Epithelial cell of esophagus (primary cell): ENCODE results near the gene PATL1.

Experiments
- DNase-seq: peaks from one replicate; pipeline ENCODE4 v3.0.0; 2010; ENCODE audit warnings: low read depth
- H3K4me3 ChIP-seq: 2 replicates; pipeline ENCODE4 v1.5.1; 2011; ENCODE audit warnings: mild to moderate bottlenecking, low read length, control low read depth
- TF ChIP-seq, protein P1 (sequence below): IDR thresholded peaks from 2 replicates; pipeline ENCODE4 v1.5.1; 2011; ENCODE audit warnings: low read depth, mild to moderate bottlenecking, low read length, control low read depth, inconsistent platforms; ENCODE audit not compliant: insufficient read depth; ENCODE audit errors: missing control alignments

The PATL1 gene, protein sequence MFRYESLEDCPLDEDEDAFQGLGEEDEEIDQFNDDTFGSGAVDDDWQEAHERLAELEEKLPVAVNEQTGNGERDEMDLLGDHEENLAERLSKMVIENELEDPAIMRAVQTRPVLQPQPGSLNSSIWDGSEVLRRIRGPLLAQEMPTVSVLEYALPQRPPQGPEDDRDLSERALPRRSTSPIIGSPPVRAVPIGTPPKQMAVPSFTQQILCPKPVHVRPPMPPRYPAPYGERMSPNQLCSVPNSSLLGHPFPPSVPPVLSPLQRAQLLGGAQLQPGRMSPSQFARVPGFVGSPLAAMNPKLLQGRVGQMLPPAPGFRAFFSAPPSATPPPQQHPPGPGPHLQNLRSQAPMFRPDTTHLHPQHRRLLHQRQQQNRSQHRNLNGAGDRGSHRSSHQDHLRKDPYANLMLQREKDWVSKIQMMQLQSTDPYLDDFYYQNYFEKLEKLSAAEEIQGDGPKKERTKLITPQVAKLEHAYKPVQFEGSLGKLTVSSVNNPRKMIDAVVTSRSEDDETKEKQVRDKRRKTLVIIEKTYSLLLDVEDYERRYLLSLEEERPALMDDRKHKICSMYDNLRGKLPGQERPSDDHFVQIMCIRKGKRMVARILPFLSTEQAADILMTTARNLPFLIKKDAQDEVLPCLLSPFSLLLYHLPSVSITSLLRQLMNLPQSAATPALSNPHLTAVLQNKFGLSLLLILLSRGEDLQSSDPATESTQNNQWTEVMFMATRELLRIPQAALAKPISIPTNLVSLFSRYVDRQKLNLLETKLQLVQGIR

DNA sequence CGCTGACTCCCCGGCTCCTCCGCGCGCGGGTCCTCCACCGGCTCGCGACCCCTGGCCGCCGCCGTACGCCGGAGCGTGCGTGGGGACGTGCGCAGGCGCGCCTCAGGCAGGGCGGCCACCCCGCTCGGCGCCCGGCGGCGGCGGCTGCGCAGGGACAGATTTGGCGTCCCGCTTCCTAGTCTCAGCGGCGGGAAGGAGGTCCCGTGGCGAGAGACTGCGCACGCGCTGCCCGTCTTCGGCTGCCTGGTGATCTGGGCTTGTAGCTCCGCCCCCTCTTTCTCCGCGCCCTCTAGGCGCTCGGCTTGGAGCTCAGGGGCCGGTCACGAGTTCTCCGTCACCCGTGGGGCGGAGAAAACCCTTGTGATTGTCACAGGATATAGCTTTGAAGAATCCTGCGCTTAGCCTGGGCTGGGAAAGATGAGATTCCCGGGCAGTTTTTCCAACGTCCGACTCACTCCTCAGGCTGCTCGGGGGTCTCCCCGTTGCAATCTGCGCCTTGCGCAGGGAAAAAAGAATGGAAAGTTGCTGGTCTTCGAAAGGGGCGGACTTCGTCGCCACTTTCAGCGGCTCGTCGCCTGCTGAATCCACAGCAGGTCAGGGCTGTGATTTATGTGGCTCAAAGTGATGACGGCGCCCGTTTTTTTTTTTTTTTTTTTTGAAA is at the start of gene PATL1:
Gene PATL1 (minus strand): TSS at position 88 of the 661 bp plus-strand sequence. CDS start 142 bp downstream, outside the sequence.
- H3K4me3 ChIP-seq = peak within 1 kb of the TSS; percentile 80
- DNase-seq = peak; percentile 99
- TF ChIP-seq, protein P1, sequence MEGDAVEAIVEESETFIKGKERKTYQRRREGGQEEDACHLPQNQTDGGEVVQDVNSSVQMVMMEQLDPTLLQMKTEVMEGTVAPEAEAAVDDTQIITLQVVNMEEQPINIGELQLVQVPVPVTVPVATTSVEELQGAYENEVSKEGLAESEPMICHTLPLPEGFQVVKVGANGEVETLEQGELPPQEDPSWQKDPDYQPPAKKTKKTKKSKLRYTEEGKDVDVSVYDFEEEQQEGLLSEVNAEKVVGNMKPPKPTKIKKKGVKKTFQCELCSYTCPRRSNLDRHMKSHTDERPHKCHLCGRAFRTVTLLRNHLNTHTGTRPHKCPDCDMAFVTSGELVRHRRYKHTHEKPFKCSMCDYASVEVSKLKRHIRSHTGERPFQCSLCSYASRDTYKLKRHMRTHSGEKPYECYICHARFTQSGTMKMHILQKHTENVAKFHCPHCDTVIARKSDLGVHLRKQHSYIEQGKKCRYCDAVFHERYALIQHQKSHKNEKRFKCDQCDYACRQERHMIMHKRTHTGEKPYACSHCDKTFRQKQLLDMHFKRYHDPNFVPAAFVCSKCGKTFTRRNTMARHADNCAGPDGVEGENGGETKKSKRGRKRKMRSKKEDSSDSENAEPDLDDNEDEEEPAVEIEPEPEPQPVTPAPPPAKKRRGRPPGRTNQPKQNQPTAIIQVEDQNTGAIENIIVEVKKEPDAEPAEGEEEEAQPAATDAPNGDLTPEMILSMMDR = no peak

DNA sequence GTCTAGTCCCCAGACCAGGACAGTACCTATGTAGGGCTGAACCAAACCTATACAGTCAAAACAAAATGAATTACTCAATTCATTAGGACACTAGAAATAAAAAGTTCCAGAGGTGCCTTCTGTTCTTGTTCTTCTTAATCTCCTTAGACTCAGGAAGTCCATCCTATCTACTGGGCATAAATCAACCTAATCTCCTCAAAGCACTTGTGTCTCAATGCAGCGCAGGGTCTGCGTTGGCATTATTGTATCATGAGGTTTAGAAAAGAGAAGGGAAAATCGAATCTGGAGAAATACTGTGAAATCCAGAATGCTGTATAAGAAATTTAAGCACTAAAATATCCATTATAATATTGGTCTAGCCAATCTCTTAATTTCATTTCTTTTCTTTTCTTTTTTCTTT is 47.2 kb upstream of the PATL1 start:
- no peak overlapping the region for H3K4me3 ChIP-seq
- TF ChIP-seq, protein P1 = no peak
- no peak for DNase-seq

DNA sequence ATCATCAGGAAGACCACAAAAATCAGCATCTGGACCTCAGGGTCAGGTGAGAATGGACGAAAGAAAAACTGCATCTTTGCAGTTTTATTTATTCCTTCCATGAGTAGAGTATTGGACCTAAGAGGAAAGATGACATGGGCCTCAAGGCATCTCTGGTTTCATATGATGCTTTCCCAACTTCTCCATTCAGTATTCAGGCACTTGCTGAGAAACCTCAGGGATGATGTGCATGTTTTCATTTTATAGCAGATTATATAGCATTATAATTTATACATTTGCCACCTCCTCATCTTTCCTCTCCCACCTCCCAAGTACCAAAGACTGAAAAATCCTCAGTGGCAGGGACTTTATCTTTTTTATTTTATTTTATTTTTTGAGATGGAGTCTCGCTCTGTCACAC is 44.9 kb upstream of the PATL1 start, which contains the start of gene OR10V1:
Gene OR10V1 (minus strand): TSS at position 101 of the 400 bp plus-strand sequence. CDS start 0 bp downstream, at position 101.
- TF ChIP-seq, protein P1 = no peak
- no peak for DNase-seq

DNA sequence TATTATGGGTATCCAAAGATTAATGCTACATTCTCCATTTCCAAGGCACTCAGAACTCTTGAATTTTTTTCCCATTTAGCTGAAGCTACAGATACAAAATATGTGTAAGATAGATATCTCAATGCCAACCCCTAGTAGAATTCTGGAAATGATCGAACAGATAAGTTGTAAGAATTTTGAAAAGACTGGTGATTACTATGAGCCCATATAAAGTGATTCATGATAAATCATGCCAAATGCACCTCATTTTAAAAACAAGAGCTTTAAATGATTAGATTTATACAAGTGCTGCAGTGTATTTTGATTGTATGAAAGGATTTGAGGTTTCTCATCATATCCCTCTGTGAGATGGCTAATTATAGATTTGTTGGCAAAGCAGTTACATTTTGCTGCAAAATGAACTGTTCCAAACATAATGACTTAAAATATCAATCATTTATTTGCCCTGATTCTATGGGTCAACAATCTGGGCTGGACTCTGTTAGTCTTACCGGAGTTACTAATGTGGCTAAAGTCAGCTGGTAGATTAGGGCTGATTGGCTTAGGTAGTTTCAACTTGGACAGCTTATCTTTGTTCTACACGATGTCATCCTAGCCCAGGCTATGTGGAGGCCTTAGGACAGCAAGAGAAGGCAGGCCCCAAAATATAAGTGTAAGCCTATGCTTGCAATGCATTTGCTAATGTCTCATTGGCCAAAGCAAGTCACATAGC is 41.5 kb upstream of the PATL1 start:
- DNase-seq = no peak
- H3K4me3 ChIP-seq = no peak overlapping the region
- TF ChIP-seq, protein P1 = no peak

More for the DNA sequence above, 44.9 kb upstream of the PATL1 start, which contains the start of gene OR10V1:
- H3K4me3 ChIP-seq = no peak within 1 kb of the TSS

DNA sequence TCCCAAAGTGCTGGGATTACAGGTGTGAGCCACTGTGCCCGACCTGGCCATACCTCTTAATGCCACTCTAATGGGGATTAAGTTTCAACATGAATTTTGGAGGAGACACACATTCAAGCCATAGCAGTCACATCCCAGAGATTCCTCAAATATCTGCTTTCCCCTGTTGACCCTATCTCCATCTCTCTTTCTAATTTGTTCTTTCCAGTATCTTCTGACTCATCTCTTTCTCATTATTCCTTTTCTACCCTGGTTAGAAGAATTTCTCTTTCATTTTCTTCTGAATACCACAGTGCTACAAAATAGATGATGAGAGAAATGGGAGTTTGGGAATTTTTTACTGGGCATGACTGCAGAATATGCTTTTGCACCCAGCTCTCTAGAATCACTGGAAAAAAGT is 39.7 kb upstream of the PATL1 start:
- no peak overlapping the region for H3K4me3 ChIP-seq
- no peak for DNase-seq
- TF ChIP-seq, protein P1 = no peak

DNA sequence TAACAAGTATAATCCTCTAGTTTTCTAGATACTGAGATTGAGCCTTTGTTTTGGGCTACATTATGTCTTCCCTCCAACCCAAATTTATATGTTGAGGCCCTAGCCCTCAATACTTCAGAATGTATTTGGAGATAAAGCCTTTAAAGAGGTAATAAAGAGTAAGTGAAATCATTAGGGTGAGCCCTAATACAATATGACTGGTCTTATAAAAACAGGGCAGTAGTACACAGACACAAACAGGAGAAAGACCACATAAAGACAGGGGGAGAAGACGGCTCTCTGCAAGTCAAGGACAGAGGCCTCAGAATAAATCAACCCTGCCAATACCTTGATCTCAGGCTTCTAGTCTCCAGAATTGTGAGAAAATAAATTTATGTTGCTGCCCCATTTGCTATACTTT is 38.5 kb upstream of the PATL1 start:
- no peak overlapping the region for H3K4me3 ChIP-seq
- TF ChIP-seq, protein P1 = no peak
- no peak for DNase-seq
